CD14-positive monocyte (primary cell): ENCODE results near the gene GDPGP1. TPM values are rescaled to one million over a fixed set of nuclear protein-coding genes. Genes with fewer than 3 reads are reported as not detected.

Experiments used
- DNase-seq, 3 donors: peaks; one replicate each; pipeline ENCODE4 v3.0.0-alpha.2; 2011 to 2022
- H2AFZ ChIP-seq: 2 replicates; pipeline ENCODE4 v1.6.0; 2012; ENCODE audit warnings: mild to moderate bottlenecking, low read depth, low read length, inconsistent platforms; ENCODE audit not compliant: insufficient read depth, poor library complexity, severe bottlenecking
- H3K27ac ChIP-seq, 2 donors: 1 replicate in 1 of 2; 2 replicates in 1 of 2; pipeline ENCODE4 v1.5.1; 2012 to 2013; ENCODE audit warnings: low read length in 2 of 2, control low read depth in 1 of 2, inconsistent platforms in 1 of 2, low read depth in 1 of 2, mild to moderate bottlenecking in 1 of 2
- H3K27me3 ChIP-seq, 2 donors: one replicate each; pipeline versions ENCODE4 v1.6.0 to v1.6.1; 2011 to 2013; ENCODE audit warnings: low read length in 2 of 2; ENCODE audit not compliant: control insufficient read depth in 2 of 2, insufficient read depth in 2 of 2
- H3K36me3 ChIP-seq, 2 donors: replicated peaks in 1 of 2; 1 replicate in 1 of 2; 2 replicates in 1 of 2; pipeline versions ENCODE4 v1.5.1 to v1.6.1; 2012 to 2013; ENCODE audit warnings: low read length in 2 of 2, control low read depth in 1 of 2, inconsistent platforms in 1 of 2, mild to moderate bottlenecking in 1 of 2; ENCODE audit not compliant: insufficient read depth in 2 of 2, control insufficient read depth in 1 of 2
- H3K4me1 ChIP-seq, 2 donors: 1 replicate in 1 of 2; 2 replicates in 1 of 2; pipeline versions ENCODE4 v1.5.1 to v1.6.1; 2012 to 2013; ENCODE audit warnings: low read length in 2 of 2, control low read depth in 1 of 2, inconsistent platforms in 1 of 2, mild to moderate bottlenecking in 1 of 2, moderate library complexity in 1 of 2; ENCODE audit not compliant: insufficient read depth in 2 of 2, control insufficient read depth in 1 of 2
- H3K4me2 ChIP-seq: replicated peaks from 2 replicates; pipeline ENCODE3; 2012; ENCODE audit warnings: low read length, moderate library complexity, mild to moderate bottlenecking; ENCODE audit not compliant: poor library complexity, severe bottlenecking; ENCODE audit errors: extremely low read depth
- H3K4me3 ChIP-seq, 3 experiments: fragments of 200-600 bp in 1 of 3; sonication (generic) in 1 of 3; replicated peaks in 1 of 3; 1 replicate in 2 of 3; 2 replicates in 1 of 3; pipeline ENCODE4 v1.5.1; 2011 to 2013; ENCODE audit warnings: low read length in 3 of 3, mild to moderate bottlenecking in 3 of 3, control low read depth in 2 of 3, low read depth in 2 of 3, inconsistent platforms in 1 of 3, moderate library complexity in 1 of 3
- H3K79me2 ChIP-seq: 2 replicates; pipeline ENCODE4 v1.6.0; 2012; ENCODE audit warnings: mild to moderate bottlenecking, control low read depth, inconsistent platforms, low read length, moderate library complexity; ENCODE audit not compliant: insufficient read depth
- H3K9ac ChIP-seq: 2 replicates; pipeline ENCODE4 v1.6.0; 2017; ENCODE audit warnings: low read length, mild to moderate bottlenecking; ENCODE audit not compliant: insufficient read depth, poor library complexity, severe bottlenecking
- H3K9me3 ChIP-seq, 2 donors: replicated peaks in 1 of 2; 1 replicate in 1 of 2; 2 replicates in 1 of 2; pipeline versions ENCODE4 v1.5.1 to v1.6.1; 2012 to 2013; ENCODE audit warnings: low read length in 2 of 2, control low read depth in 1 of 2; ENCODE audit not compliant: control insufficient read depth in 1 of 2, insufficient read depth in 1 of 2
- H4K20me1 ChIP-seq: 2 replicates; pipeline ENCODE4 v1.6.0; 2012; ENCODE audit warnings: mild to moderate bottlenecking, low read length, control low read depth, moderate library complexity; ENCODE audit not compliant: insufficient read depth
- H3K27ac Mint-ChIP-seq, 7 donors: one replicate each; pipeline ENCODE4 v1.8.0; 2020; ENCODE audit warnings: mild to moderate bottlenecking in 7 of 7, mixed read lengths in 7 of 7, moderate library complexity in 6 of 7, inconsistent platforms in 2 of 7
- H3K27me3 Mint-ChIP-seq, 3 donors: one replicate each; pipeline ENCODE4 v1.8.0; 2021 to 2022; ENCODE audit warnings: low read depth in 3 of 3, mild to moderate bottlenecking in 3 of 3, mixed read lengths in 3 of 3, moderate library complexity in 3 of 3, inconsistent platforms in 1 of 3
- H3K36me3 Mint-ChIP-seq, 2 donors: one replicate each; pipeline ENCODE4 v1.8.0; 2020; ENCODE audit warnings: mixed read lengths in 2 of 2, inconsistent platforms in 1 of 2, mild to moderate bottlenecking in 1 of 2
- H3K4me1 Mint-ChIP-seq: one replicate; pipeline ENCODE4 v1.8.0; 2020; ENCODE audit warnings: mild to moderate bottlenecking, mixed read lengths
- H3K4me3 Mint-ChIP-seq, 2 donors: one replicate each; pipeline ENCODE4 v1.8.0; 2020; ENCODE audit warnings: mild to moderate bottlenecking in 2 of 2, mixed read lengths in 2 of 2, moderate library complexity in 1 of 2
- H3K9me3 Mint-ChIP-seq, 7 donors: one replicate each; pipeline ENCODE4 v1.8.0; 2020 to 2022; ENCODE audit warnings: mixed read lengths in 7 of 7, mild to moderate bottlenecking in 6 of 7, moderate library complexity in 6 of 7, inconsistent platforms in 2 of 7
- CTCF ChIP-seq: fragments of 200-600 bp; IDR thresholded peaks from one replicate; pipeline ENCODE4 v1.8.0; 2022; ENCODE audit warnings: antibody characterized with exemption, mild to moderate bottlenecking
- WGBS: methylation state at CpG from one replicate; pipeline ENCODE4 v1.1.5; 2013; ENCODE audit warnings: missing lambda C conversion rate; ENCODE audit not compliant: insufficient coverage; 5-methylcytosine and 5-hydroxymethylcytosine counted together
- intact Hi-C, 2 donors: fragments of 100-400 bp; cut with micrococcal nuclease; formaldehyde crosslinking; loops; one replicate each; pipeline versions ENCODE4 v1.15.0 to v1.15.1; 2023
- polyA plus RNA-seq, 3 donors: library from polyadenylated mRNA; depleted of rRNA in 1 of 3; unstranded in 2 of 3; stranded (reverse) in 1 of 3; fragments of 300-500 nt in 2 of 3; fragments of >200 nt in 1 of 3; fragmentation: Illumina TruSeq in 2 of 3; gene quantifications; 1 replicate in 2 of 3; 2 replicates in 1 of 3; pipeline ENCODE4 v1.2.3, GENCODE V29; 2012 to 2021

The GDPGP1 gene
- polyA plus RNA-seq, 3 donors: 0.53 to 3.3 (median 0.91) TPM

DNA sequence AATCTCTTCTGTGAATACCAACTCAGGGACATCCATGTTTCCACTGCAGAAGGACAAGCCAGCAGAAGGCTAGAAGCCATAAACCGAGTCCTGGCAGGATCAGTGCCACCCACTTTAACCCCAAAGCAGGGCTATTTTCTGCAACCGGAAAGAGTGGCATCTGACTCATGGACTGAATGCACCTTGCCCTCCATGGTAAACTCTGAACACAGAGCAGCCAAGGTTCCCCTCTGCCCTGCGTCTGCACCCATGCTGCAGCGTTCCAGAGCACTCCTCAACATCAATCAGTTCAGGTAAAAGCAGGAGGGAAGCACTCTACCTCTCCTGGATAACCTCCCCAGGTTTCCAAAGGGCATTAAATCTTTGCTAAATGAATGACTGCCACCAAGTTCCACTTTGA is 30.7 kb downstream of the GDPGP1 start:
- intact Hi-C loops: loop anchor here (2.0 to 5.0 kb wide), 2 partner anchors 30 to 32 kb away; partner anchors contain the start of genes GDPGP1 (in 2 of the 2) and CIB1 (in 1 of the 2)

More for the DNA sequence above, 30.7 kb downstream of the GDPGP1 start:
- H3K9me3 Mint-ChIP-seq: no peaks in the 10 kb centered on the region
- 53% methylated on average over 4 of the region's 4 CpGs for WGBS
- H3K36me3 Mint-ChIP-seq: peaks cover 11 to 12% of the 10 kb centered on the region in 2 donors
- H3K27me3 Mint-ChIP-seq: peaks cover 1 to 3% (median 3%) of the 10 kb centered on the region in 3 donors
- peak; percentile 17 to 28 (median 22) for DNase-seq
- H3K27ac Mint-ChIP-seq: peak overlapping the region; percentile 91 to 98 (median 97)
- Histone ChIP-seq H3K27me3 (no peaks in the 10 kb centered on the region), H3K27ac (peak overlapping the region; percentile 91), H3K9me3 (no peaks in the 10 kb centered on the region), H3K4me1 (peaks cover 26 to 35% of the 10 kb centered on the region in 2 donors), H4K20me1 (peaks cover 3% of the 10 kb centered on the region), H3K4me2 (peak overlapping the region; percentile 85), H3K36me3 (peaks cover 3 to 18% of the 10 kb centered on the region in 2 donors), H3K4me3 (peak overlapping the region; percentile 67 to 91 (median 80)), H2AFZ (peak overlapping the region; percentile 95), H3K9ac (peak overlapping the region; percentile 81), H3K79me2 (peaks cover 38% of the 10 kb centered on the region)
- peak overlapping the region; percentile 94 to 95 for H3K4me3 Mint-ChIP-seq
- peaks cover 37% of the 10 kb centered on the region for H3K4me1 Mint-ChIP-seq
- TF ChIP-seq CTCF: no peak
